HG02938 (cell line): ENCODE data around the gene CTDP1.

ENCODE experiments used
- ATAC-seq: cut with Tn5 transposase; IDR thresholded peaks from one replicate; pipeline ENCODE4 v1.9.1; 2021; ENCODE audit warnings: mild to moderate bottlenecking, moderate library complexity; ENCODE audit not compliant: unreplicated experiment

Gene CTDP1

DNA sequence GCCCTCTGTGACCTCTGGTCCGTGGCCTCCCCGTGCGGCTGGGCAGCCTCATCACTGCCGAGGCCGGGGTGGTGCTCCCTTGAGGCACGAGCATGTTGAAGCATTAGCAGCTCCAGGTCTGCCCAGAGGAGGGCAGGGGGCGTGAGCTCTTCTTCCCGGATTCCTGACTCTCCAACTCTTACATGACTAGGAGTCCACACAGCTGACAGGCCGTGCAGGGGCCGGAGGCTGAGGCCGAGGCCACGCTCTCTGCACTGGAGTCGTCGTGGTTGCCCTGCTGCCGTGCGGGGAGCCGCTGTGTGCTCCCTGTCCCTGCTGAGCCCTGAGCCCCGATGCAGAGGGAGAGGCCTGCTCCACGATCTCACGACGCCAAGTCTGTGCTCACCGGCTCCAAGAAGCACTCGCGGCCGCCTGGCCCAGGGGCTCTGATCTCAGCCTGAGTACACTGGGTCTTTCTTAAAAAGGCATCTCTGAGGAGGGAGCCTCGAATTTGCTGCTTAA, 98.7 kb downstream of the CTDP1 start:
- no peak for ATAC-seq

- ATAC-seq = no peak
Measured at GRCh38 chr18:79779021-79779699, 99.6 kb downstream of the CTDP1 start.

DNA sequence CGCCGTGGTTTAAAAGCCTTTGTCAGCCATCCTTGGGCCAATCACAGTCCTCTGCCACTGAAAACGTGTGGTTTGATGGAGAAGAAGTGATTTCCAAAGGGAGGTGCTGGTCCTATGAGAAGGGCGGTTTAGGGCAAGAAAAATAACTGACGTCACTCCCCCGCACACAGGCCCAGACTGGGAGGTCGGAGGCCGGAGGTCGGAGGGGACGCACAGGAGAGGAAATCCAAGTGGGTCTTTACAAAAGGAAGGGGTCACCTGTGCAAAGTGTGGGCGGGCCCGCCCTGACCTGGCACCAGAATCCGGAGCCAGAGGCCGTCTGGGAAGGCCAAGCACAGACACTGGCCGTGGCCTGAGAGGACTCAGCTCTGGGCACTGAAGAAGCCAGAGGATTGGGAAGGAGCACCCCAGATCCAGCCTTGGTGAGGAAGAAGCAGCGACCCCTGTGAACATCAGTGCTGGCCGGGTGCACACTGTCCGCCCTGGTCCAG, 100.1 kb downstream of the CTDP1 start:
- no peak for ATAC-seq

DNA sequence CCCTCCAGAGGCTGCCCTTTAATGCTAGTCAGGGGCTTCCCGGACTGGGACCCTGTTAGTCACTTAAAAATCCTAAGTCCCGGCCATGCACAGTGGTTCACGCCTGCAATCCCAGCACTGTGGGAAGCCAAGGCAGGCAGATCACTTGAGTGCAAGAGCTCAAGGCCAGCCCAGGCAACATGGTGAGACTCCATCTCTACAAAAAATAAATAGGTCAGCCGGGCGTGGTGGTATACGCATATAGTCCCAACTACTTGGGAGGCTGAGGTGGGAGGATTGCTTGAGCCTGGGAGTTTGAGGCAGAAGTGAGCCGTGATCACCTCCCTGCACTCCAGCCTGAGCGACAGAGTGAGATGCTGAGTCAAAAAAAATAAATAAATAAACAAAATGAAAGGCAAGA, 100.9 kb downstream of the CTDP1 start:
- no peak for ATAC-seq

DNA sequence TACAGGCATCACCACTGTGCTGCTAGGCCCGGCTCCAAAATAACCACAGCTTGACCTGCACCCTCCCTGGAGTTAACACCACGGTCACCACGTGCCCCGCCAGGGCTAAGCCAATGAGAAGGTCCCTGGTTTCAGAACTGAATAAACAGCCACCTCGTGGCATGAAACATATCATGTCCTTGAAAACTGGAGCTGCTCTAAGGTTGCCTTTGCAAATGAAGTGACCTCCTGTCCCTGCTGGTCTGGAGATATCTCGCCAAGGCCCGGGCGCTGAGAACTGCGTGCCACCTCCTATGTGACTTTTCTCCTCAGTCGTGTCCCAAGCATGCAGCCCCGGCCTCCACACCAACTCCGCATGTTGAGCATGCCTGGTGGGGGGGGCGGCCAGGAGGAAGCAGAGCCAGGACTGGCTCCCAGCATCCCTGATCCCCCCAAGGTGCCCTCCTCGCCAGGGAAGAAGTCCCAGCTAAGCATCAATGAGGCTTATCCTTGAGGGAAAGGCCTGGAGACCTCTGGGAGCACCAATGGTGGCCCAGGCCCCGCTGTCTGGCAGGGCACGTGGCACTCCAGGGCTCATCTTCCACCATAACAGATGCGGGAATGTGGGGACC, 101.8 kb downstream of the CTDP1 start:
- no peak for ATAC-seq

DNA sequence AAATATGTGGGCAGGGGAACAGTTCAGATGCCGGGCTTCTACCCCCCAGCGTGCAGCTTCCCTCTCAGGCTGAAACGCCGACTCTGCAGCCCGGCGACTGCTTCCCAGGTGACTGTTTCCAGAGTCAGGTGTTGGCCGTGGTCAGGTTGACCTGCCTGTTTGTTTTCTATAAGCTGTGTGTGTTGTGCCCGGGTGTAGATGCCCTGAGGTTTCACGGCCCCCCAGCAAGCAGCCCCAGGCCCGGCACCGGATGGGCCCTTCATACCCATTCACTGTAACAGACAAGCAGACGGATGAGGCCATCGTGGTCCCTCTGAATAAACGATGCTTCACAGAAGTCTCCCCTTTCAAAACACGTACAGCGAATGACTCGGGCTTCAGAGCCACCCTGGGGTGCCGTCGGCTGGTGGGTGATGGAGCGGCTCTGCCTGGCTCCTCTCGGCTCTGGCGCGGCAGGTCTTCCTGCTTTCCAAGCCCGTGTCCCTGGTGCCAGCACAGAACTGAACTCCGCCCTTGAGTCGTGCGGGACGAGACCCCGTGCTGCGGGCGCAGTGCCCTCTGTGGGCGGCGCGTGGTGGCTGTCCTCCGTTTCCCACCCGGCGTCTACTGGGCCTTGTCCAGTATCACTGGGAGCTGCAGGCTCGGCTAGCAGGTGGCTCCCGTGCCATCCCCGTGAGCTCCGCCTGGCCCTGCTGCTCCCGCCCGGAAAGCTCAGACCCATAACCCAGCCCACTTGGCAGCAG, 103.1 kb downstream of the CTDP1 start:
- ATAC-seq = no peak

- ATAC-seq = no peak
Measured at GRCh38 chr18:79784071-79784913, 104.7 kb downstream of the CTDP1 start.

DNA sequence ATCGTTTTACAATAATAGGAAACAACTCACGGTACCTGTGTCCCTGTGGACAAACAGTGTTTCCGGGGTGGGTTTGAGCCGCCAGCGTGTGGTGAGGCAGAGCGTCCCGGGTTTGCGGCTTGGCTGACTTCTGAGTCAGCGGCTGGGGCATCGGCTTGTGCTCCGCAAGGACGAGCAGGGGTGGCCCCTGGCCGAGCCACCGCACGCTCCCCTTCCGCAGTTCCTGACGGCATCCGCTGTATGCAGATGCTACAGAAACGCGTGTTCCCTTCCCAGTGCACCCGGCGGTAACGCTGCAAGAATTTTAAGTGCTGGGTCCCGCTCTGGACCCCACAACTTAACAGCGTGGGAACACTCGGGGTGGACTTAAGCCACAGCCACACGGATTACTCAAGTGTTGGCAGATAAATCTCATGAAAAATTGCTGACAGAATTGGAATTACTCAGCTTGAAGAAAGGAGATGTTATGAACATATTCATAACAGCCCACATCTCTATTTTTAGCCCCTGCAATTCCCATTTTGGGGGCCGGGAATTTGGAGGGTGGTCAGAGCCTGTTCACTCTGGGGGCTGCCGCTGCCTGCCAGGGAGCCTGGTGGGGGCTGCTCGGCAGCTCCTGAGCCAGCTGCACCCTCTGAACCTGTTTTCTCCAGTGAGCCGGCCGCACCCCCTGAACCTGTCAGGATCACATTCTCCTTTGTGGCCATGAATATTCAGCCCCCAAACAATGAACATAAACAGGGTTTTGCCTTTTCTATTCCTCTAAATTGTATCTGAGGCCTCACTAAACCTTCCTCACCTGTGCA, 105.6 kb downstream of the CTDP1 start:
- no peak for ATAC-seq

DNA sequence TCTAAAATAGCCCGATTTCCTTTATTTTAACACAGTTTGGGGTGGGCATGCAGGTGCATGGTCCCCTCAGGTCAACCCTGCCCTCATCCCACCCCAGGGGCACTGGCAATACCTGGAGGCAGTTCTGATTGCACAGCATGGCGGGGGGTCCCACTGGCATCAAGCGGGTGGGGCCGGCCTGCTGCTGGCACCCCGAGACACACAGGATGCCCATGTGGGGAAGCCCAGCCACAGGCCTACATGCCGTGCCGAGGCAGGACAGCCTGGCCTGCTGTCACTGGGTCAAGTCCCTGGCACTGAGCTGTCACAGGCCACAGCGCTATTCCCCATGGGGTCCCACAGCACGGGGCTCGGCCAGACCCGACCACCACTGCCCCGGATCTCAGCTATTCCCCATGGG, 106.2 kb downstream of the CTDP1 start:
- no peak for ATAC-seq

- ATAC-seq = no peak
Measured at GRCh38 chr18:79786304-79786703, 106.7 kb downstream of the CTDP1 start.

- ATAC-seq = no peak
Measured at GRCh38 chr18:79786786-79787526, 107.4 kb downstream of the CTDP1 start.

- ATAC-seq = no peak
Measured at GRCh38 chr18:79787527-79787864, 107.9 kb downstream of the CTDP1 start.

DNA sequence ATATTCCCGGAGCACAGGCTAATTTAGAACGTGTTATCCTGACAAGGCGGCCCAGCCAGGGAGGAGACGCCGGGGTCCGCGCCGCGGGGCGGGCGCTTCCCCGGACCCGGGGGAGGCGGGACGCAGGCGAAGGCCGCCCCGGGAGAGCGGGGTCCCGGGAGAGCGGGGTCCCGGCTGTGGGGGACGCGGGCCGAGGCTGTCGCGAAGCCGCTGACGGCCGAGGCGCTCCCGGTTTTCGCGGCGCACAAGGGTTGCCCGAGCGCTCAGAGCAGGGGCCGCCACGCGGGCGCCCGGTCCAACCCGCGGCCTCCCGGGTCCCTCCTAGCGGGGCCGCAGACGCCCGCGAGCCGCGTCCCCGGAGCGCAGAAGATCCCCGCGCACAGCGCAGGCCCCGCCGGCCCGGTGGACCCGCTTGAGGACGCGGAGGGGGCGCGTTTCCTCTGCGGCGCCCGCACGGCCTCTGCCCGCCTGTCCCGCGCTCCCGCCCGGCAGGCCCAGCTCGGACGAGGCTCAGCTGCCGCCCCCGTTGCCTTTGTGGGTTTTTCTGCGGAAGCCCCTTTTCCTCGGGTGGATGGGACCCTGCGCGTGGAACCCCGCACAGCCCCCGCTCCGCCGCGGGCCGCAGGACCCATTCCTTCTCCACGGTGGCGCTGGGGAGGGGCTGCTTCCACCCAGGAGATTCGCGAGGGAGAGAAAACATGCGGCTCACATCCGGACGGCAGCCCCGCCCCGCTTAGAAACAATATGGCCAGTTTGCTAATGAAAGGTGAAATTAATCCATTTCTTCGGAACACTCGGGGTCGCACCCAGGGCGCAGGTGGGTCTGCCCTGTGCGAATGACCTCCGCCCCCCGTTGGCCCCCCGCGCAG, 108.5 kb downstream of the CTDP1 start:
- no peak for ATAC-seq

DNA sequence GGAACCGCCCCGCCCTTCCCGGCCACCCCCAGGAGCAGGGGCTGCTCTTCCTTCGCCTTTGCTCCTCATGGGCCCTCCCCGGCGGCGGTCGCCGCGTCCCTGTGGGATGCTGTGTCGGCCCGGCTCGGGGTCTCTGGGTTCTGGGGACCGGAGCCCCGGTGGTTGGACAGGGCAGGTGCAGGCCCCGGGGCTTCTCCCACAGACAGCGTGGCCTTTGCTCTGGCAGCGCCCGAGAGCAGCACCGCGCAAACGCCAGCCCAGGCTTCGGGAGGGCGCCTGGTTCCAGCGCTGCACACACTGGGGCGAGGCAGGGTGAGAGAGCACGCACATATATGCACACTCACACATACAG, 109.1 kb downstream of the CTDP1 start:
- no peak for ATAC-seq

DNA sequence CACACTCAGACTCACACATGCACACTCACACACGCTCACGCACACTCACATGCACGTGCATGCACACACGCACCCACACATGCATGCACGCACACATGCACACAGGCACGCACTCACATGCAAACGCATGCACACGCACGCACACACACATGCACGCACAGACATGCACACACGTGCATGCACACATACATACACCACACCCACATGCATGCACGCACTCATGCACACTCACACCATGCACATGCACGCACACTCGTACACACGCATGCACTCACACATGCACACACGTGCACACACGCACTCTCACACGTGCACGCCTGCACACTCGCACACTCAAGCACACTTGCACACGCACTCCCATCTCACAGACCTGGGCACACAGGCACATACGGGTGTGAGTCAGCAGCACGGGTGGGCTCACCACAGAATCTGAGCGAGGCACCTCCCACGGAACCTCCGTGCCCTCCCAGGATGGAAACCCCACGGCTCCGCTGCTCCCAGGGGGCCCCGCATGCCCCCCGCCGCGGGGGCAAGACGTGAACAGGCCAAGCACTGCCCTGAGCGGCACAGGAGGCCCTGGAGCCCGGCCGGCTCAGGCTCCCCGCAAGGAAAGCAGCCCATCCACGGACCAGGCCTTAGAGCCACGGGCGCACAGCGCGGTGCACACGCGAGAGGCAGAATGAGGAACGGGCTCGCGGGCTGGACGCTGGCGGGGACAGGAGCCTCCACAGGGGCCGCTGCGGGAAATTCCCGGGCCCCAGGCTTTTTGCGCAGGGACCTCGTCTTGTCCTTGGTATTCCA, 109.7 kb downstream of the CTDP1 start:
- ATAC-seq = no peak

DNA sequence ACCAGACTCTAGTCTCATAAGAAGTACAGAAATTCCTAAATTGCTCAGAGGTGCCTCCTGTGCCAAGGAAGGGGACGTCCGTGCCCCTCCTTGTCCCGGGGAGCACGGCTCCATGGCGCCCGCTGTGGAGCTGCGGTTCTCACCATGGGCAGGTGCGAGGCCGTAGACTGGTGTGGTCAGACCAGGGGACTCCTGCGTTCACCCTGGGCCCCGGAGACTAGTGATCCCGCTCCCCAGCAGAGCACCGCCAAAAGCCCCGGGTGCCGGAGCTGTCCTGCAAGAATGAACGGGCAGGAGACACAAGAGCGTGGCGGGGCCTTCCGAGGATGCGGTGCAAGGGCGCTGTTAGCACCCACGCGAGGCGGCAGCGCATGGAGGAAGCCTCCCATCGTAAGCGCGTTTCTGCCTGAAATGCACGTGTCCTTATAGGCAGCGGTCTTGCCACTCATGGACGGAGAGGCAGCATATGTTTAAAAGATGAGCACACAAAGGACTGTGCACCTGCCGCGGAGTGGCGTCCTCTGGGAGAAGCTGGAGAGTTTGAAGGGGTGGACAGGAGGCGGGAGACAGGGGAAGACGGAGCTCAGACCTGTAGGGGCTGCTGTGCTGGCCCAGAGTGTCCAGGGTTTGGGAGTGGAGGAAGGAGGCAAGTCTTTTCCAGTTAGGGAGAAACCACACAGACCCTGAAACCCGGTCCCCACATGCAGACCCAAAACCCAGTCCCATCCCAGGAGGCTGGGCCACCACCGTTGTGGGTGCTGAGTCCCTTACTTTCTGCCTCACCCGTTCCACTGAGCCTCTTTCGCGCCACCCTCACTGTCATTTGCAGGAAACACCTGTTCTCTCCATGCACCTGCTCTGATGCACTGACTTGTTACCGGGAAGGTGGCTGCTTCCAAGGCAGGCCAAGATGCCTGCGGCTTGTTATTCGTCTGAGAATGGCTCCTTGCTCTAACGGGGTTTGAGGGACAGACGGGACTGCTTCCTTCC, 110.6 kb downstream of the CTDP1 start:
- ATAC-seq = no peak
